Gastrocnemius medialis (tissue), 4 donors: Measurements from ENCODE around the gene UQCRC2. TPM values are rescaled to one million over a fixed set of nuclear protein-coding genes. Genes with fewer than 3 reads are reported as not detected.
A peak's percentile ranks its signal among the peaks of the same experiment; 100 is the strongest.
"Not testable (repeated sequence)": the region's sequence is repeated elsewhere in the genome, so short reads cannot be mapped to it uniquely, and the experiment has no call there.

Experiments used
- ATAC-seq, 2 donors: fragments of 150-250 bp; one replicate each; pipeline ENCODE4 v1.9.1; 2016
- DNase-seq, 2 donors: peaks; one replicate each; pipeline ENCODE4 v3.0.0-alpha.2; 2019
- H3K27ac ChIP-seq, 4 donors: fragments of 200-600 bp; sonication (generic); 1 replicate in 1 of 4; 2 replicates in 3 of 4; pipeline ENCODE4 v1.5.1; 2016 to 2018; ENCODE audit warnings: mild to moderate bottlenecking in 2 of 4, moderate library complexity in 1 of 4
- H3K27me3 ChIP-seq, 3 donors: fragments of 200-600 bp; sonication (generic) in 2 of 3; 1 replicate in 1 of 3; 2 replicates in 2 of 3; pipeline versions ENCODE4 v1.5.1 to v1.6.0; 2016 to 2019; ENCODE audit warnings: mild to moderate bottlenecking in 1 of 3, moderate library complexity in 1 of 3
- H3K36me3 ChIP-seq, 2 donors: fragments of 200-600 bp; sonication (generic) in 1 of 2; one replicate each; pipeline ENCODE4 v1.5.1; 2017 to 2018
- H3K4me1 ChIP-seq, 2 donors: fragments of 200-600 bp; sonication (generic) in 1 of 2; one replicate each; pipeline ENCODE4 v1.5.1; 2016 to 2017; ENCODE audit warnings: mild to moderate bottlenecking in 2 of 2
- H3K4me3 ChIP-seq, 4 donors: fragments of 200-600 bp; sonication (generic) in 3 of 4; 1 replicate in 1 of 4; 2 replicates in 3 of 4; pipeline ENCODE4 v1.5.1; 2016 to 2019; ENCODE audit warnings: mild to moderate bottlenecking in 2 of 4
- H3K9me3 ChIP-seq, 3 donors: fragments of 200-600 bp; sonication (generic) in 2 of 3; 1 replicate in 1 of 3; 2 replicates in 2 of 3; pipeline ENCODE4 v1.5.1; 2016 to 2019
- POLR2A ChIP-seq, 2 donors: fragments of 450-650 bp; IDR thresholded peaks; one replicate each; pipeline ENCODE4 v1.6.1; 2017; ENCODE audit warnings: antibody characterized with exemption in 2 of 2, mild to moderate bottlenecking in 2 of 2, moderate library complexity in 2 of 2
- in situ Hi-C, 4 donors: fragments of 200-750 bp; cut with MboI; loops; one replicate each; pipeline versions ENCODE4 v1.15.0 to v1.8.0; 2017; ENCODE audit warnings: low sequenced_read_pairs in 4 of 4
- intact Hi-C: fragments of 100-400 bp; cut with DNase I; formaldehyde crosslinking; loops from one replicate; pipeline ENCODE4 v1.15.1; 2023; ENCODE audit warnings: low total_unique reads
- total RNA-seq, 4 donors: library from RNA; depleted of rRNA; stranded (reverse); fragments of >200 nt; gene quantifications; one replicate each; pipeline versions ENCODE4 v1.1.0 to v1.2.3, GENCODE V29; 2016
- TF ChIP-seq, protein P1 (sequence below), 5 experiments: fragments of 450-650 bp in 3 of 5; fragments of 200-600 bp in 2 of 5; sonication (generic) in 2 of 5; IDR thresholded peaks in 4 of 5; conservative IDR thresholded peaks in 1 of 5; 1 replicate in 4 of 5; 2 replicates in 1 of 5; pipeline ENCODE4 v1.5.1; 2016 to 2019; ENCODE audit warnings: antibody characterized with exemption in 5 of 5, mild to moderate bottlenecking in 3 of 5, moderate library complexity in 3 of 5

UQCRC2 gene
- total RNA-seq: 100 to 1,000 TPM; 204 to 335 (median 276) TPM

DNA sequence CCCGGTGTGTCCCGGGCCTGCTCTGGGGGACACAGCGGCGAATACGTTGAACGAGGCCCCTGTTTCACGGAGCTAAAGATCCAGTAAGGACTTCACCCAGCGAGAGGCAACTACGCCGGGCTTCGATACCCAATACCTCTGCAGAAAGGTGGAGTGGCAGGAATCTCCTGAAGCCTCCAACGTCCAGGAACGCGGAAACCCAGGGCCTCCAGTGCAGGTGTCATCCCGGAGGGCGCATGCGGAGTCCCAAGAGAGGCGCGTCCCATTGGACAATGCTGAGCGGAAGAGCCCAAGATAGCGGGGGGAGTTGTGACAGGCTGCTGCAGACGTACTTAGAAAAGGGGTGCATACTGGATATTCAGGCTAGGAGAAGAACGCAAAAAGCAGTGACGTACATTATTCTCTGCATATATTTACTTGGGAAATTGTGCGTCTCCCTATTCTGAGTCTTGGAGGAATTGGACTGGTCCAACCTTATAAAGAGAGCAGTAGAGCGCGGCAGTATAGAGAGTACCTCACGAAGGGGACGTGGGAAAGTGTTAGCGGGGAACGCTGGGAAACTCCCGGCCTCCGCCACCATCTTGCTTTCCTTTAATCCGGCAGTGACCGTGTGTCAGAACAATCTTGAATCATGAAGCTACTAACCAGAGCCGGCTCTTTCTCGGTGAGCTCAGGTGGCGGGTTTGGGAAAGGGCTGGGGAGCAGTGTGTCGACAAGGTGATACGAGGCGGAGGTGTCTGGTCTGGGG lies at the start of gene UQCRC2:
UQCRC2 (plus strand) TSS at position 569 of the 748 bp plus-strand sequence; CDS start at position 632, 63 bp downstream.
- DNase-seq: peak; percentile 86
- intact Hi-C loops: loop anchor here (1.0 to 5.0 kb wide), 5 partner anchors 54 to 1604 kb away; partner anchors contain the start of genes EARS2, POLR3E and UBFD1
- in situ Hi-C loops: loop anchor here in 1 of 4 donors (25.0 kb wide), 1 partner anchor 141 kb away; no protein-coding TSS in a partner anchor

DNA sequence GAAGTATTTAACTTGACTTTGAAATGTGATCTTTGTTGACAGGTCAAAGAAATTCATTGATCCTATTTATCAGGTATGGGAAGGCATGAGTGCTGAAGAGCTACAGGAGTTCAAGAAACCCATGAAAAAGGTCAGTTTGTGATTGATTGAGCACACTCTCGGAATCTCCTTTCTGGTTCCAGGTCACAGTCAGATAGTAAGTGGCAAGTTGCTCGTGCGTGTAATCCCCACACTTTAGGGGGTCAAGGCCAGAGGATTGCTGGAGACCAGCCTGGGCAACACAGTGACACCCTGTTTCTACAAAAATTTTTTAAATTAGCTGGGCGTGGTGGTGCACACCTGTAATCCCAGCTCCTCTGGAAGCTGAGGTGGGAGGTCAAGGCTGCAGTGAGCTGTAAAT lies 20.5 kb upstream of the UQCRC2 start:
- in situ Hi-C loops, H3K9me3 ChIP-seq, H3K4me1 ChIP-seq, ATAC-seq, H3K27ac ChIP-seq, DNase-seq, H3K27me3 ChIP-seq, H3K4me3 ChIP-seq, intact Hi-C loops, H3K36me3 ChIP-seq: not testable (repeated sequence)

More for the DNA sequence above, at the start of gene UQCRC2:
- Histone ChIP-seq H3K27me3 (no peaks in the 10 kb centered on the region), H3K36me3 (peaks cover 0 to 22% of the 10 kb centered on the region in 2 donors), H3K9me3 (no peaks in the 10 kb centered on the region), H3K4me3 (peak within 1 kb of the TSS; percentile 73 to 99 (median 86)), H3K4me1 (peaks cover 37 to 45% of the 10 kb centered on the region in 2 donors), H3K27ac (peak within 1 kb of the TSS; percentile 88 to 98 (median 96))
- peak; percentile 98 for ATAC-seq
- peak; percentile 87 to 96 for TF ChIP-seq POLR2A (IDR thresholded peaks at IDR 0.05)
- TF ChIP-seq, protein P1, sequence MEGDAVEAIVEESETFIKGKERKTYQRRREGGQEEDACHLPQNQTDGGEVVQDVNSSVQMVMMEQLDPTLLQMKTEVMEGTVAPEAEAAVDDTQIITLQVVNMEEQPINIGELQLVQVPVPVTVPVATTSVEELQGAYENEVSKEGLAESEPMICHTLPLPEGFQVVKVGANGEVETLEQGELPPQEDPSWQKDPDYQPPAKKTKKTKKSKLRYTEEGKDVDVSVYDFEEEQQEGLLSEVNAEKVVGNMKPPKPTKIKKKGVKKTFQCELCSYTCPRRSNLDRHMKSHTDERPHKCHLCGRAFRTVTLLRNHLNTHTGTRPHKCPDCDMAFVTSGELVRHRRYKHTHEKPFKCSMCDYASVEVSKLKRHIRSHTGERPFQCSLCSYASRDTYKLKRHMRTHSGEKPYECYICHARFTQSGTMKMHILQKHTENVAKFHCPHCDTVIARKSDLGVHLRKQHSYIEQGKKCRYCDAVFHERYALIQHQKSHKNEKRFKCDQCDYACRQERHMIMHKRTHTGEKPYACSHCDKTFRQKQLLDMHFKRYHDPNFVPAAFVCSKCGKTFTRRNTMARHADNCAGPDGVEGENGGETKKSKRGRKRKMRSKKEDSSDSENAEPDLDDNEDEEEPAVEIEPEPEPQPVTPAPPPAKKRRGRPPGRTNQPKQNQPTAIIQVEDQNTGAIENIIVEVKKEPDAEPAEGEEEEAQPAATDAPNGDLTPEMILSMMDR (IDR thresholded peaks at IDR 0.05 in 4 of 5, conservative IDR thresholded peaks at IDR 0.05 in 1 of 5): peak in 1 of 5 experiments; percentile 18

DNA sequence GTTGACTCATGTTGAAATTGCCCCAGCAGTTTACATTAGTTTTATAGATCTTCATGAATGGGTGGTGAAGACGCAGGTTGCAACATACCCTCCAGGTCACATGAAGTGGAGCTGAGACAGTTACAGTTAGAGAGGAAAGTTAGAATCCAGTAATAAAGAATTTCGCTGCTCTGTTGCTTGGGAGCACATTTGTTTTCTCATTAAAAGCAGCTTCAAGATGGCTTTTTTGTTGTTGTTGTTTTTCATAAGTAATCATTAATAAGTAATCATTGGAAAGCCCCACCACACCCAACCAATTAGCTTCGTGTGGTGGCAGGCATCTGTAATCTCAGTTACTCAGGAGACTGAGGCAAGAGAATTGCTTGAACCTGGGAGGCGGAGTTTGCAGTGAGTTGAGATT lies 19.8 kb upstream of the UQCRC2 start:
- H3K4me1 ChIP-seq, H3K27me3 ChIP-seq, intact Hi-C loops, H3K27ac ChIP-seq, ATAC-seq, H3K9me3 ChIP-seq, DNase-seq, in situ Hi-C loops, H3K4me3 ChIP-seq, H3K36me3 ChIP-seq: not testable (repeated sequence)

DNA sequence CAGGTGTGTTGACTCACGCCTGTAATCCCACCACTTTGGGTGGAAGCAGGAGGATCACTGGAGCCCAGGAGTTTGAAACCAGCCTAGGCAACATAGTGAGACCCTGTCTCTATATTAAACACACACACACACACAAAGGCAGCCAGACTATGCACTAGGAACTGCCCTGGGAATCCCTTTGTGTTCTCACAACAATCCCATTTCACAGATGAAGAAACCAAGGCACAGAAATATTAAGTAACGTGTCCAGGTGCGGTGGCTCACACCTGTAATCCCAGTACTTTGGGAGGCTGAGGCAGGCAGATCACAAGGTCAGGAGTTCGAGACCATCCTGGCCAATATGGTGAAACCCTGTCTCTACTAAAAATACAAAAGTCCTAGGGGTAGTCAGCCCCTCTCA lies 19.4 kb upstream of the UQCRC2 start:
- H3K36me3 ChIP-seq, H3K27me3 ChIP-seq, H3K4me1 ChIP-seq, in situ Hi-C loops, H3K27ac ChIP-seq, H3K9me3 ChIP-seq, DNase-seq, H3K4me3 ChIP-seq, intact Hi-C loops, ATAC-seq: not testable (repeated sequence)

DNA sequence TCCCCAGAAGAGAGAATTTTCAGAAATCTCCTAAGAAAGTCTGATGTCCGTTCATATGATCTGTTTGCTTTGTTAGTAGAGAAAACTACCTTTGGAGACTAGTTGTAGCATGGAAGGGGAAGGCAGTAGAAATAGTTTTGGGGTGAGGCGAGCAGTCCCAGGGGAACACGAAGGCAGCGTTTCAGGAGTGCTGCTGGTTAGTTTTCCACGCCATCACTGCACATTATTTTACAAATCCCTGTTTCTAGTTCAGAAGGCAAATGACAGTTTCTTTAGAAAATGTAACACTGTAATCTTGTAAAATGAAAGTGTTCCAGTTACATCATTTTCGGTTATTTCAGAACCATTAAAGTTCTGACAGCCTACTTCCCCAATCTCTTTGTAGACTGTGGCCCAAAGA lies 16.9 kb upstream of the UQCRC2 start:
- DNase-seq, H3K27me3 ChIP-seq, H3K36me3 ChIP-seq, H3K9me3 ChIP-seq, ATAC-seq, intact Hi-C loops, in situ Hi-C loops, H3K4me3 ChIP-seq, H3K4me1 ChIP-seq, H3K27ac ChIP-seq: not testable (repeated sequence)

DNA sequence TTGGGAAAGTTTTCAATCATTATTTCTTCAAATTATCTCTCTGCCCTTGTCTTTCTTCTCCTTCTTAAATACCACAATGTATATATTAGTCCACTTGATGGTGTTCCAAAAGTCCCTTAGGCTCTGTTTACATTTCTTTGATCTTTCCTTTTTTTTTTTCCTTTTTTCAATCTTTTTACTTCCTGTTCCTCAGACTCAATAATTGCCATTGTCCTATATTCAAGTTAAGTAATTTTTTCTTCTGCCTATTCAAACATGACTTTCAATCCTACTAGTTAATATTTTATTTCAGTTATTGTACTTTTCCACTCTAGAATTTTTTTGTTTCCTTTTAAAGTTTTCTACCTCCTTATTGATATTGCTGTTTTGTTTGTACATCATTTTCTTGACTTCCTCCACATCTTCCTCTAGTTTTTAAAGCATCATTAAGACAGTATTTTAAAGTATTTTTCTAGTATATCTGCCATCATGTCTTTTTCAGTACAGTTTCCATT lies 15.8 kb upstream of the UQCRC2 start:
- ATAC-seq: no peak
- intact Hi-C loops: no loop called here

More for the DNA sequence above, 15.8 kb upstream of the UQCRC2 start:
- Histone ChIP-seq H3K36me3 (no peaks in the 10 kb centered on the region), H3K27ac (no peak overlapping the region), H3K27me3 (no peaks in the 10 kb centered on the region), H3K4me3 (no peak overlapping the region), H3K4me1 (no peaks in the 10 kb centered on the region), H3K9me3 (no peaks in the 10 kb centered on the region)
- TF ChIP-seq, protein P1 (IDR thresholded peaks at IDR 0.05 in 4 of 5, conservative IDR thresholded peaks at IDR 0.05 in 1 of 5): no peak
- no peak for TF ChIP-seq POLR2A (IDR thresholded peaks at IDR 0.05)
- DNase-seq: no peak
- in situ Hi-C loops: no loop called here
